NCI-H187 (cell line): ENCODE data around the gene HP1BP3.

Source experiments
- DNase-seq, 2 experiments: peaks; one replicate each; lab custom pipeline; 2025; lab: John Stamatoyannopoulos, UW

HP1BP3 gene

GRCh38 chr1:20770314-20771087, 16.6 kb downstream of the HP1BP3 start:
- DNase-seq = no peak

- DNase-seq = no peak
These were observed 19.8 kb downstream of the HP1BP3 start for GRCh38 chr1:20767271-20767670.

- DNase-seq = no peak
These were observed 23.7 kb downstream of the HP1BP3 start for GRCh38 chr1:20763417-20763816.

GRCh38 chr1:20760322-20760721, 26.8 kb downstream of the HP1BP3 start:
- DNase-seq = no peak

- DNase-seq = no peak
These were observed 33.5 kb downstream of the HP1BP3 start for GRCh38 chr1:20753589-20753988.

GRCh38 chr1:20751462-20751990, 35.6 kb downstream of the HP1BP3 start:
- DNase-seq = no peak

GRCh38 chr1:20742671-20743070, 44.4 kb downstream of the HP1BP3 start:
- no peak for DNase-seq

- DNase-seq = no peak
These were observed 46.3 kb downstream of the HP1BP3 start for GRCh38 chr1:20740781-20741180.

GRCh38 chr1:20739225-20739624, 47.9 kb downstream of the HP1BP3 start:
- DNase-seq = no peak

- DNase-seq = no peak
These were observed 51.5 kb downstream of the HP1BP3 start for GRCh38 chr1:20735581-20736111.

GRCh38 chr1:20733360-20733975, 53.6 kb downstream of the HP1BP3 start:
- no peak for DNase-seq

GRCh38 chr1:20732588-20733359, 54.3 kb downstream of the HP1BP3 start, which contains the start of gene SH2D5:
Gene SH2D5, minus strand, starts transcription at chr1:20732703. Its CDS starts 4,659 bp downstream, at chr1:20728044.
- DNase-seq = peak in 1 of 2 experiments; percentile 17

GRCh38 chr1:20732071-20732587, 55.0 kb downstream of the HP1BP3 start:
- DNase-seq = no peak

- DNase-seq = no peak
These were observed 55.8 kb downstream of the HP1BP3 start for GRCh38 chr1:20731057-20731991.

GRCh38 chr1:20730690-20731056, 56.4 kb downstream of the HP1BP3 start:
- DNase-seq = no peak

GRCh38 chr1:20729990-20730689, 57.0 kb downstream of the HP1BP3 start:
- no peak for DNase-seq

- no peak for DNase-seq
These were observed 57.8 kb downstream of the HP1BP3 start for GRCh38 chr1:20729155-20729931.

- DNase-seq = no peak
These were observed 58.5 kb downstream of the HP1BP3 start for GRCh38 chr1:20728371-20729154.
